NCI-H1048 (cell line): Measurements from ENCODE around the gene C2orf80.
"Not testable (repeated sequence)": the region's sequence is repeated elsewhere in the genome, so short reads cannot be mapped to it uniquely, and the experiment has no call there.

Experiments
- DNase-seq: peaks from one replicate; lab custom pipeline; 2025; lab: John Stamatoyannopoulos, UW

C2orf80 gene

DNA sequence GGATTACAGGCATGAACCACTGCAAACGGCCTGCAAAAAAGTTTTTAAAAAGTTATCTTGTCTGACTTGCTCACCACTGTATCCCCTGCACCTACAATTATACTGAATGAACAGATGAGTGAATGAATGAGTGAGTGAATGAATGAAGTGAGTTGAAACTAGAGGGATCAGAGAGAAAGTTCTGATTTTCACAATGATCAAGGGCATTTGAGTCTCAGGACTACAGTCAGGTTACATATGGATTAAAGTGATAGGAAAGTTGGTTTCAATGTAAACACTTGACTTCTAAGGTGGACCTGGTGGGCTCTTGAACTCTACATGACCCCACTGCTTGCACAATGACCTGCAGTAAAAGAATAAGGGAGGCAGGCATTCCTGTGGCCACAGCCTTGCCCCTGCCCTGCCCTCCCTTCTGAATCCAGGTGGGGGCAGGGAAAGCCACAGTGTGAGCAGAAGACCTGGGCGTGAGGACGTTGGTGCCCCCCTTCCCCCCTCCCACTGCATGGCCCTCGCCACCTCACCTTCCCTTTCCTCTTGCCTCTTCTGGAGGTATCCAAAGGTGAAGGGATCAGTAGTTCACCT lies 10.7 kb downstream of the C2orf80 start:
- DNase-seq: no peak

GRCh38 chr2:208175840-208176153 lies 14.0 kb downstream of the C2orf80 start:
- no peak for DNase-seq

DNA sequence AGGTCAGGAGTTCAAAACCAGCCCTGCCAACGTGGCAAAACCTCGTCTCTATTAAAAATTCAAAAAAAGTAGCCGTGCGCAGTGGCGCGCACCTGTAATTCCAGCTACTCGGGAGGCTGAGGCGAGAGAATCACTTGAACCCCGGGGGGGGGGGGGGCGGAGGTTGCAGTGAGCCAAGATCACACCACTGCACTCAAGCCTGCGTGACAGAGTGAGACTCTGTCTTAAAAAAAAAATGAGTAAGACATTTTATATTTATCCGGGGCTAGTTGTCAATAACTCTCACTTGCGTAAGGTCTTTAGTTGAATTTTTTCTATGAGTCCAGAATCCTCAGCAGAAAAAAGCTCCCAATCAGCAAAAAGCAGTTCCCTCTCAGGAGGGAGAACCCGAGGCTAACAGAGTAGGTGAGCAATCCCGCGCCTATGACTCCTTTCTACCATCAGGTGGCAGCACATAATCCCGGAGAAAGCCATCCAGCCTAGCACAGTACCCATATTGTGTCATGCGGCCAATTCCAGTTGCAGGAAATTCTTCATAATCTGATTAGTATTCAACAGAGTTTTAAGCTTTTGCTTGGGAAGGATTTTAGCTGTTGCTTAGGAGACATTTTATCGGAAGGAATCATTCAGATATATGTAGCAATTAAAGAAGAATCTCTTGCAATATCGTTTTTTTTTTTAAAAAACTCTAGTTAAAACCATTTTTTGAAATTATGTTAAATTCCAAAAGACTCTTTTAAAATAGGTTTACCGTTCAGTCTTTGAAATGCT lies 14.6 kb downstream of the C2orf80 start:
- peak; percentile 77 for DNase-seq

DNA sequence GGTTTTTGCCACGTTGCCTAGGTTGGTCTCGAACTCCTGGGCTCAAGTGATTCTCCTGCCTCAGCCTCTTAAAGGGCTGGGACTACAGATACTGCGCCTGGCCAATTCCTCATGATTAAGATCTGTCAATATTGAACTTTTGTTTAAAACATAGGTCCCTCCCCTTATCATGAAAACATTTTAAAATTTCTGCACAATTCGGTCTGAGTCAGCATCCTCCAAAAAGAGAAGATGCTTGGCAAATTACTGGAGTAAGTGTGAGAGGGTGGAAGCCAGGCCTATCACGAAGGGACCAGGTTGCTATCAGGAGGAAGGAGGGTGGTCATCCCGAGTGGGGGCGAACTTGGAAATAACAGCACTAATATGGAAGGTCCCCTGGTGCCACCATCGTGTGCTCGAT lies 15.7 kb downstream of the C2orf80 start:
- no peak for DNase-seq

GRCh38 chr2:208172125-208172524 lies 17.7 kb downstream of the C2orf80 start:
- no peak for DNase-seq

DNA sequence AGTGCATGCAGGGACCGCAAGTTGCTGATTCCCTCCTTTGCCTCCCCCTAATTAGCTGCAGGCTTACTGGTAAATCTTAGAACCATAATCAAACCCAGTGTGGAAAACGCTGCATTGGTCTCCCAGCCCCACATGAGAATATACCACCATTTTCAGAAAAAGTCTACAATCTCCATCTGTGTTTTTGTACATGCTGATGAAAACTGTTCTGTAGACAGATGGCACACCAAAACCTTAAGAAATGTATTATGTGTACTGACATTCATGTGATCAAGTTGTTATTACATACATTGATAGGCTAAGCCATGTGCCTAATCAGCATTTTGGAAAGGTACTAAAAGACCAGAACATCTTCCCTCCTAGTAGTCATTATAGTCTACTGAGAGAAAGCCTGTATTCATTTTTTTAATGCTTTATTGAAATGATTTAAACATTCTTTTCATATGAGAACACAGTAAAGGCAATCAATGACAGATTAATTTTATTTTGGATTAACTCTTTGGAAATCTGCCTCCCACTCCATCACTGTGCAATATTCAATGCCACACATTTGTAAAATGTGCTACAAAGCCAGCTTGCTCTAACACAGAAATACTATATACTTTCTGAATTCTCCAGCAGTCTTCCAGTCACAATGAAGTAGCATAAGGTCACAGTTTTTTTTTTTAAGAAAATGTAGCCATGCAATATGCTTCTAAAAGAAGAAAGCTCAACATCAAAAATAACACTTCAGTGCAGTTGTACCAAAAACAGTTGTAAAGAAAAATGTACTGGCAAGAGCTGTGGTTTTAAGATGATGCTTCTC lies 24.7 kb downstream of the C2orf80 start:
- no peak for DNase-seq

DNA sequence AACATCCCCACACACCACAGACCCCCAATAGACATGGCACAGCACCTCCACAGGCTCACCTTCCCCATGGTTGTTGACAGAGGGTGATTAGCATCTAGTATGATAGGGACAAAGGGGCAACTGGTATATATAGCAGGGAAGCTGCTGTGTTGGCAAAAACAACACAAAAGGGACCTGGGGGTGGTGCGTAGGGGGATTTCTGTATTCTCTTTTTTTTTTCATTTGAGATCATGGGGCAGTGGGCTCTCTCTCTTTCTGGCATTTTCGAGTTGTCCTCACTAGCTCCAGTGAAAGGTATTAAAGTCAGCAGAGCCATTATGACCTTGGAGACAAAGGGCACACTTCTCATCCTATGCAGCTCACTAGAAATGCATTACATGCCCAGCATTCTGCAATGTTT lies 26.3 kb downstream of the C2orf80 start, which contains the start of gene CRYGA:
Gene CRYGA (minus strand): TSS at position 101 of the 400 bp plus-strand sequence. CDS start 33 bp downstream, at position 68.
- DNase-seq: no peak

- DNase-seq: no peak
Measured at GRCh38 chr2:208156439-208156838, 33.4 kb downstream of the C2orf80 start.

DNA sequence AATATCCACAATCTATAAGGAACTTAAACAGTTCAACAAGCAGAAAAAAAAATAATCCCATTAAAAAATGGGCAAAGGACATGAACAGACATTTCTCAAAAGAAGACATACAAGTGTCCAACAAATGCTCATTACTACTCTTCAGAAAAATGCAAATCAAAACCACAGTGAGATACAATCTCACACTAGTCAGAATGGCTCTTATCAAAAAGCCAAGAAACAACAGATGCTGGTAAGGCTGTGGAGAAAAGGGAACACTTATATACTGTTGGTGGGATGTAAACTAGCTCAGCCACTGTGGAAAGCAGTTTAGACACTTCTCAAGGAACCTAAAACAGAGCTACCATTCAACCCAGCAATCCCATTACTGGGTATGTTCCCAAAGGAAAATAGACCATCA lies 36.7 kb downstream of the C2orf80 start:
- no peak for DNase-seq

- no peak for DNase-seq
Measured at GRCh38 chr2:208150956-208151355, 38.9 kb downstream of the C2orf80 start.

DNA sequence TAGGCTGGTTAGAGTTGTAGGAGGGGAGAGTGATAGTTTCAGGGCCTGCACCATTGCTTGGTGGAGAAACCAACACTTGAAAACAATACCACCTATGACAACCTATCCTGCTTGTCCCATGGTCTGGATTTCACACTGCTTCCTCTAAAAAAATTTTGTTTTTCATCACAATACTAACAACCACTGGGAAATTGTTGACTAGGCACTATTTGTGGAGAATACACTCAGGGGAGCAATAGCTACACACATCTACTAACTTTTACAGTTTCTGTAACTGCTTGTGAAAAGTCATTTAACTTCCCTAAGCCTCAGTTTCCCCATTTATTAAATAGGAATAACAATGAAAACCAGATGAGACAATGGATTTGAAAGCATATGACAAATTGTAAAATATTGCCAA lies 39.7 kb downstream of the C2orf80 start:
- DNase-seq: no peak

GRCh38 chr2:208148803-208149202 lies 41.0 kb downstream of the C2orf80 start:
- no peak for DNase-seq

GRCh38 chr2:208147759-208148158 lies 42.1 kb downstream of the C2orf80 start:
- no peak for DNase-seq

DNA sequence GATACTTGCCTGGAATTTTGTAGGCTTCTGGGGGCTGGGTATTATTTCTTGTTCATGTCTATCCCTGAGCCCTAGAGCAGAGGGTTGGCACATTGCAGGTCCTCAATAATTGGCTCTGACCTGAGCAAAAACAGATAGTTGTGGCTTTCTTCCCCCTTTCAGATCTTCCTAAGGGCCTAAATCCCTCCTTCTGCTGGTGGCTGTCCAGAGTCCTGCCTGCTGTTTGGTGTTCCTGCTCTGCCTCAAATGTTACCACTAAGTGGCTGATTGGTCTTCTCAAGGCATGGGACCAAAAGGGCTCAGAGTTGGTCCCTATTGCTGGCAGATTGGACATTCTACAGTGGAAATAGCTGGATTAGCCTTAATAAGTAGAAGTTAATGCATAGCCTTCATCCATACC lies 42.8 kb downstream of the C2orf80 start:
- no peak for DNase-seq

- DNase-seq: no peak
Measured at GRCh38 chr2:208146006-208146405, 43.8 kb downstream of the C2orf80 start, which contains the start of gene CRYGB. Gene CRYGB, minus strand, starts transcription at chr2:208146158. Its CDS starts 38 bp downstream, at chr2:208146120.

GRCh38 chr2:208142925-208143799 lies 46.7 kb downstream of the C2orf80 start:
- no peak for DNase-seq

DNA sequence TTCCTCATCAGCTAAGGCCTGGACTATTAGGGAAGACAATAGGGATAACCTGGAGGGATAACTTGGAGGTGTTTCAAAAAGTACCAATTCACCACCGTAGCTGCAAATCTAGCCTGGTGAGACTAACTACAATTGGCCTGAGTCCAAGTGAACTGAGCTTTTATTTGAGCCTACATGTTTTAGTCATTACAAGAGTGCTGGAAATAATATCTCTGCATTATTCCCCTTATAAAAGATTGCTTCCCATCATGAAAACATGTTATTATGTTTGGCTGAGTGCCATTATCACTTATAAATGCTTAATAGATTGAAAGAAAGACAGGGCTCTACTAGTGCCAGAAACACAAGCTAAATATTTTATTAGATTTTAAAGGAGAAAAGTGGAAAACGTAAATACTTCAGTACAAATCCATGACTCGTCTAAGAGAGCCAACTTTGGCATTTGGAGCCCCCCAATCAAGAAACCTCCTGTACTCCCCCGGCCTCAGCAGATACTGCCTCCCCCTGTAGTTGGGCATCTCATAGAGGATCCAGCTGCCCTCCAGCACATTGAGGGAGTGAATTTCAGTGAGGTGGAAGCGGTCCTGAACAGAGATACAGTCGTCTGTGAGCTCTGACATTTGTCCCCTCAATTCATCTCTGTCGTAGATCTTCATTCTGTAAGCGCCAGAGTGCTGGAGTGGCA lies 47.4 kb downstream of the C2orf80 start:
- DNase-seq: no peak

DNA sequence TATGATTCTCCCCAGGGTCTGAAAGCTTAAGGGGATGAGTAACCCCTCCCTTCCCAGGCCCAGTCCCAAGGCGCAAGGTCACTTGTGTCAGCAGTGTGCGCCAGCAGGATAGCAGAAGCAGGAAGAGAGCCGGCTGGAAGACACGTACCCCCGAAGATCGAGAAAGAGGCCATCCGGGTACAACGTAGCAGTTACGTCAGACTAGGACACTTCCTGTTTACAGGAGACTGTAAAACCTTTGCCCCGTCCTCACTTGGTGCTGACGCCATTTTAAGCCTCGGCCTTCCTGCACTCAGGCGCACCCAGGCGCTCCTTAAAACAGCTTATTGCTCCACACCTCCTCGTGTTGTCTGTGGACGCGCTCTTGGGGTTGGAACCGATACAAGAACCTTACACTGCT lies 50.4 kb downstream of the C2orf80 start:
- no peak for DNase-seq

DNA sequence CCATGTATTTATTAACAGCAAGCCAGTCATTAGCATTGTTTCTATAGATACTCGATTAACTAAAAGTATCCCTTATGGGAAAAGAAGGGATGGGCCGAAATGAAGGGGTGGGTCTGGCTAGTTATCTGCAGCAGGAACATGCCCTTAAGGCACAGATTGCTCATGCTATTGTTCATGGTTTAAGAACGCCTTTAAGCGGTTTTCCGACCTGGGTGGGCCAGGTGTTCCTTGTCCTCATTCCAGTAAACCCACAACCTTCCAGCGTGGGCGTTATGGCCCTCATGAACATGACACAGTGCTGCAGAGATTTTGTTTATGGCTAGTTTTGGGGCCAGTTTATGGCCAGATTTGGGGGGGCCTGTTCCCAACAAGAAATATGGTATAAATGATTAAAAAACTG lies 51.5 kb downstream of the C2orf80 start:
- DNase-seq: not testable (repeated sequence)

GRCh38 chr2:208136716-208137094 lies 53.1 kb downstream of the C2orf80 start:
- DNase-seq: no peak
